ENCODE data around the gene PTPRF.

The PTPRF gene

GRCh38 chr1:43551396-43551888 lies 20.8 kb downstream of the PTPRF start:
- DNase-seq (ENCODE audit: low read depth in 2 of 2), result no peak
- H3K4me3 ChIP-seq (replicated peaks in 1 of 2; ENCODE audit: low read depth in 2 of 2, low read length in 2 of 2), result no peak overlapping the region
- TF ChIP-seq, protein P1, sequence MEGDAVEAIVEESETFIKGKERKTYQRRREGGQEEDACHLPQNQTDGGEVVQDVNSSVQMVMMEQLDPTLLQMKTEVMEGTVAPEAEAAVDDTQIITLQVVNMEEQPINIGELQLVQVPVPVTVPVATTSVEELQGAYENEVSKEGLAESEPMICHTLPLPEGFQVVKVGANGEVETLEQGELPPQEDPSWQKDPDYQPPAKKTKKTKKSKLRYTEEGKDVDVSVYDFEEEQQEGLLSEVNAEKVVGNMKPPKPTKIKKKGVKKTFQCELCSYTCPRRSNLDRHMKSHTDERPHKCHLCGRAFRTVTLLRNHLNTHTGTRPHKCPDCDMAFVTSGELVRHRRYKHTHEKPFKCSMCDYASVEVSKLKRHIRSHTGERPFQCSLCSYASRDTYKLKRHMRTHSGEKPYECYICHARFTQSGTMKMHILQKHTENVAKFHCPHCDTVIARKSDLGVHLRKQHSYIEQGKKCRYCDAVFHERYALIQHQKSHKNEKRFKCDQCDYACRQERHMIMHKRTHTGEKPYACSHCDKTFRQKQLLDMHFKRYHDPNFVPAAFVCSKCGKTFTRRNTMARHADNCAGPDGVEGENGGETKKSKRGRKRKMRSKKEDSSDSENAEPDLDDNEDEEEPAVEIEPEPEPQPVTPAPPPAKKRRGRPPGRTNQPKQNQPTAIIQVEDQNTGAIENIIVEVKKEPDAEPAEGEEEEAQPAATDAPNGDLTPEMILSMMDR (IDR thresholded peaks at IDR 0.05; ENCODE audit: low read depth, low read length), result no peak

- TF ChIP-seq, protein P1 (IDR thresholded peaks at IDR 0.05; ENCODE audit: low read depth, low read length), result no peak
- no peak for DNase-seq (ENCODE audit: low read depth in 2 of 2)
- no peak overlapping the region for H3K4me3 ChIP-seq (replicated peaks in 1 of 2; ENCODE audit: low read depth in 2 of 2, low read length in 2 of 2)
These were observed 21.5 kb downstream of the PTPRF start for GRCh38 chr1:43552059-43552742.

- H3K4me3 ChIP-seq (replicated peaks in 1 of 2; ENCODE audit: low read depth in 2 of 2, low read length in 2 of 2), result no peak overlapping the region
- peak in 1 of 2 donors; percentile 74 for DNase-seq (ENCODE audit: low read depth in 2 of 2)
- TF ChIP-seq, protein P1 (IDR thresholded peaks at IDR 0.05; ENCODE audit: low read depth, low read length), result no peak
These were observed 22.1 kb downstream of the PTPRF start for GRCh38 chr1:43552813-43553212.

GRCh38 chr1:43554444-43554992 lies 23.8 kb downstream of the PTPRF start:
- peak; percentile 62 to 64 for DNase-seq (ENCODE audit: low read depth in 2 of 2)
- no peak overlapping the region for H3K4me3 ChIP-seq (replicated peaks in 1 of 2; ENCODE audit: low read depth in 2 of 2, low read length in 2 of 2)

GRCh38 chr1:43556782-43557181 lies 26.1 kb downstream of the PTPRF start:
- TF ChIP-seq, protein P1 (IDR thresholded peaks at IDR 0.05; ENCODE audit: low read depth, low read length), result no peak

More at GRCh38 chr1:43554444-43554992, 23.8 kb downstream of the PTPRF start:
- TF ChIP-seq, protein P1 (IDR thresholded peaks at IDR 0.05; ENCODE audit: low read depth, low read length), result peak; percentile 77

GRCh38 chr1:43557744-43558245 lies 27.1 kb downstream of the PTPRF start:
- TF ChIP-seq, protein P1 (IDR thresholded peaks at IDR 0.05; ENCODE audit: low read depth, low read length), result no peak
- H3K4me3 ChIP-seq (replicated peaks in 1 of 2; ENCODE audit: low read depth in 2 of 2, low read length in 2 of 2), result no peak overlapping the region
- peak in 1 of 2 donors; percentile 41 for DNase-seq (ENCODE audit: low read depth in 2 of 2)

More at GRCh38 chr1:43556782-43557181, 26.1 kb downstream of the PTPRF start:
- DNase-seq (ENCODE audit: low read depth in 2 of 2), result no peak
- no peak overlapping the region for H3K4me3 ChIP-seq (replicated peaks in 1 of 2; ENCODE audit: low read depth in 2 of 2, low read length in 2 of 2)

Data from cardiac fibroblast (primary cell).